NOMO-1 (cell line): ENCODE data around the gene ZBTB20.

Experiments used
- DNase-seq, 2 experiments: peaks; one replicate each; lab custom pipeline; 2025; ENCODE audit not compliant: unreplicated experiment in 2 of 2; lab: John Stamatoyannopoulos, UW

The ZBTB20 gene

DNA sequence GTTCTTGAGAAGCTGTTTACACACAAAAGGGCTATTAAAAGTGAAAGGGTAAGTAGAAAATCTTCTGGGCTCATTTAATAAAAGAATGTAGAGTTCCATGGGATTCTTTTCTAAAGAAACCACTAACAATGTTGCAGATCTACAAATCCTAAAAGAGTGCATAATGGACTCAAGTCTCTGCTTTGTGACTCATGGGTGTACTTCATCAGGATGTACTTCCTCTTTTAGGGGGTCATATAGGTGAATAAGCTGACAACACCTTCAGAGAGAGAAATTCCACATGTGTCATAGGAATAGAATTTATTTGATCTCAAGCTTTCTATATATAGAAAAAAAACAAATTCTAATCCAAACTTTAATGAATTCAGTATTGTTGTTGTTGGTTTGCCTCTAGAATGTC is 497.8 kb downstream of the ZBTB20 start:
- DNase-seq: no peak

DNA sequence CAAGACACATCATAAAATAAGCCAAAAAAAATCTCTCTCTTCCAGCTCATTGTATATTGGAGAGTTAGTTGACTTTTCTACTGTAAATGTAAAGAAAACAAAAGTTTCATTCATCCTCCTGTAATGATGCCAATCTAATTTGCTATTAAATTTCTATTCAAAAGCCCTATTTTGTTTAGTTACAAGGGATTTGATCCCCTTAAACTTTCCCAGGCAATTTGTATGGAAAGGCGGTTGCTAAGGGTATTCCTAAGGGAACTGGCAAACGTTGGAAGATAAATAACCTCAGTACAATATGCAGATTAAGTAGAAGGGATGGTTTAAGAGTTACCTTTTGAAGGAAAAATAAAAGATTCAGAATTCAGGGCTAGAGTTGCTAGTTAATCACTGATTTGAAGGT is 500.6 kb downstream of the ZBTB20 start:
- DNase-seq: no peak

DNA sequence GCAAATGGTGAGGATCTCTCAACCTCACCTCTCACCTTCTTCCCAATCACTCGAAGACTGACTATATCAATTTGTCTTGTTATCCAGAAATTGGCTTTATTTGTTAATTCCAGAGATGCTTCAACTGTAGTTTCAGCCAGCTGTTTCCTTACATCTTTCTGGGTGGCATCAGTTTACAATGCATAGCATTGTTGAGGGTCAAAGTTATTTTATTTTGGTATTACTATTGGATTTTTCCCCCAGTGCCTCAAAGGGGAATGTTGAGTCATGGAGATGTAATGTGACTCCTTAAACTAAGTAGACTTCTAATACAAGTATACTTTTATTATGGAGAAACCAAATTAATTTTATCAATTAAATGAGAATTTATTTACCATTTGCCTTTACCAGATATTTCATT is 501.7 kb downstream of the ZBTB20 start:
- no peak for DNase-seq

DNA sequence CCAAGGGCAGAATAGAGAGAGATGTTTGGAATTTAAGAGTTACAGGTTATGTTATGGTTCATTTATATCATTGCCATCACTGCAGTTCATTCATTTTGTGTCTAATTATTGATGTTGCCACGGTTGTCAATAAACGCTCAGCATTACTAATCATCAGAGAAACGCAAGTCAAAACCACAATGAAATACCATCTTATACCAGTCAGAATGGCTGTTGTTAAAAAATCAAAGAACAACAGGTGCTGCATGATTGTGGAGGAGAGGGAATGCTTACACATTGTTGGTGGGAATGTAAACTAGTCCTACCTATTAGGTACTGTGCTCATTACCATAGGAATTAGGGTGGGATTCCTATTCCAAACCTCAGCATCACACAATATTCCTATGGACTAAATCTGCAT is 502.7 kb downstream of the ZBTB20 start:
- no peak for DNase-seq

DNA sequence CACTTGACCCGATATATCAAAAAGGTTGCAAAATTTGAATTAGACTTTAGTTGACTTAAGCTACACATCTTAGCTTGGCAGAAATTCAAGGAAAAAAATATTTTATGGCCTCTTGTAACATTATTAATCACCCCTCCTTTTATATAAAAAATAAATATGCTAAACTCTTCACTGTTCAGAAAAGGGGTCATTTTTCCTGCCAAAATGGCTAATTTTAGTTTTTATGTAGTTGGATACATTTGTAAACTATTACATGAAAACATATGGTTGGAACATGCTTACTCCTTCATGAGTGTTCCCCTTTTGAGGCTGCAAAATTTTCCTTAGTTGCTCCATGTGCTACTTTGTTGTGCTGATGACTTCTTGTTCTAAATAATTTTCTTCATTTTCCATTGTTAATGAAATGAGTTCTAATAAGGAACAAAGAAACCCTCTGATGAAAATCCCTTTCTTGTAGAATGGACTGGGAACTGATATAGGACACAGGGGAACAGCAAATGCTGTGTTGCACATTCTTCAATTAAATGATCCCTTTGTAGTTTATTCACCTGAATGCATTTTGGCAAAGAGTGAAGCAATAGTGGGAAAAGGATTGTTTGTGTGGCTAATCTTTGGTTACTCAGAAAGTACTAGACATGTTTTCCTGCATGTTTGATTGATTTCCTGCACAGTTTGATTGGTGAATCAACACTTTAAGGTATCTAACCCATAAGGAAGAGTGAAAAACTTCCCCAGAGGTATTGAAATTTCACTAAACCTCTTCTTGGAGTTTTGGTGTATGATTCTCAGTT is 503.9 kb downstream of the ZBTB20 start:
- no peak for DNase-seq

DNA sequence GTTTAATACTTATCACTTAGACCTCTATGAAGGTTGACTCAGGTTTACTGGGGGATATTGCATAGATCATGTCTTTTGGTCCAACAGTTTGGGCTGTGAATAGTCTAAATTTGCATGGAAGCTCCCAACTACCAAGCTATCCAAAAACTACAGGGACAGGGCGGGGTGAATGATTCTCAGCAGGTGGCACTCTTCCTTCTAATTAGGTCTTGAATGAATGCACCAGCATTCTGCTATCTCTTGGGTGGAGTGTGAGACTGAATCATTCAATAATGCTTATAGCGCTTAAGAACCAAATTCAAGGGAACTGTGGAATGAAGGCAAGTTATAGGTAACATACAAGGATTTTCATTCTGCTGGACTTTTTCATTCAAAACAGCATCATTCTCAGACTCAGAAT is 507.0 kb downstream of the ZBTB20 start:
- DNase-seq: no peak

DNA sequence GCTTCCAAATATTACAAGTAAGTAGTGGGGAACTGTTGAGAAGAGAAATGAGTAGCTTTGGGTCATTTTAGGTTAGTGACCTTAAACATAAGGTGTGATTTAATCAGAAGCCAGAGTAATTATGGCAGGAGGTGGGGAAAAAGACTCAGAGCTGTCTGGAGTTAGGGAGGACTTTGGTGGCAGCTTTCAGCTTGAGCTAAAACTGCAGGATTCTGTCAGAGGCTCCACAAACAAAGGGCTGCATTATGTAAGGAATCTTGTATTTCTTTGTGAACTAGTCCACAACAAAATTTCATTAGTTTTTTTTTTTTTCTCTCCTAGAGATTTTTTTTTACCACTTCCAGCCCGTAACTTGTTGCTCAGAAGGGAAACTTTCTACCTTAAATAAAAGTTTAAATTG is 507.9 kb downstream of the ZBTB20 start:
- DNase-seq: no peak

DNA sequence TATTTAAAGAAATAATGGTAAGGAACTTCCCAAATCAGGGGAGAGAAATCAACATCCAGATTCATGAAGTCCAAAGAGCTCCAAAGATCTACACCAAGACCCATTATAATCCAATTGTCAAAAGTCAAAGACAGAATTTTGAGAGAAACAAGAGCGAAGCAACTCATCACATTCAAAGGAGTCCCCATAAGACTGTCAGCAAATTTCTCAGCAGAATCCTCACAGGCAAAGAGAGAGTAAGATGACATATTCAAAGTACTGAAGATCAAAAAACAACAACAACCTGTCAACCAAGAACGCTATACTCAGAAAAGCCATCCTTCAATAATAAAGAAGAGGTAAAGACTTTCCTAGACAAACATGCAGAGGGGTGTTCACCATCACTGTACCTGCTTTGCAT is 511.2 kb downstream of the ZBTB20 start:
- DNase-seq: no peak

DNA sequence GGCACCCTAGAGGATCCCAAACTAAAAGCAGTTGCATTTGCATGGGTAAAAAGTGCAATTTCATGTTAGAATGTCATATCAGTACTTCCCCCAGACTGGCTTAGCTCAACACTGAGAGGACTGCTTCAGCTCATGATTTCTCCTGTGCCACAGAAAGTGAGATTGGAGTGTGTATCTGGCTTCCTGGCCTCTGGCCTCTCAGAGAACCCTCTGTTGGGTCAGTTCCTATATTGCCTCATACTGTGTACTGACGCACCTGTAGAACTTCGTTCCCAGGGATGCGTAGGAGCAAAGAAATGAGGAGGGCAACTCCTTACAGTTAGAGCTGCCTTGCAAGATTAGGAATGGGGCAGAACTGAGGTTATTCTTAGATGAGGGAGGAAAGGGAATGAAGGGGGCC is 512.5 kb downstream of the ZBTB20 start:
- no peak for DNase-seq

DNA sequence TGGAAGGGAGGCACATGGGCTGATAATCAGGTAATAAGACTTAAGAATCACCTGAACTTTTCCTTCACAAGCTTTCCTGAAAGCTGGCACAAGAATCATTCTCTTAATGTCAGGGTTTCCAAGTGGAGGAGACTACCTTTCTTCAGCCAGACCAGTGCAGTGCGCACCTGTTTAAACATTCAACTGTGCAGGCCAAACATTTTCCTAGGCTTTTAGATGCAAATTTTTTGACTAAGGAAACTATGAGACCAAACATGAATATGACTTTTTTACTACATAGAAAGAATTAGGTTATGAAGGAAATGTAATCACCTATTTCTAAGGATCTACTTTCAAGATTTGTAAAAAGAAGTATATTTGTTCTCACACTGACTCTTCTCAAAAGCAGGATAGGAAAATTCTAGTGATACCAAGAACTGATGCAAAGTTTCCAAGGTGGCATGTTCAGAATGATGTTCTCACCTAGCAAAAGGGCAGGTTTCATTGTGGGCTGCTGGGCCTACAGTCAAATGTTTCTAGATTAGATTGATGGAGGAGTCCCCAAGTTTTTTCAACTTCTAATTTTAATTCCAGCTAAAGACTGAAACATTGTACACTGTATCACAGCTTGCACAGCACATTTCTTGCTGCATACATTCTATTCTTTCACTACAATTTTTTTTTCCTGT is 514.2 kb downstream of the ZBTB20 start:
- no peak for DNase-seq

DNA sequence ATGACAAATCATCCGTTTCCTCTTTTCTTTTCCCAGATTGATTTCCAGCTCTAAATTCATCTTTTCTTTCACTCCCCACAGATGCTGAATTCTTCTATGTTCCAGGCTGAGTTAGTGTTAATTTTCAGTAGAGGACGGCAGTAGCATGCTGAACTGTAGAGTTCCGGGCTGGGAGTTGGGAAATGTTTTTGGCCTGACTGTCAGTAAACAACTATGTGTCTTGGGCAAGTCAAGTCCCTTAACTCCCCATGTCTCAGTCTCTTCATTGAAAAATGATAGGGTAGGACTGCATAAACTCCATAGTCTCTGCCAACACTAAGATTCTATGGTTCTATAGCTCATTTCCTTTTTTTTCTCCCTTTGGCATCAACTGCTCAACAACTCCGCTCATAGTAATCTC is 519.3 kb downstream of the ZBTB20 start:
- DNase-seq: no peak

DNA sequence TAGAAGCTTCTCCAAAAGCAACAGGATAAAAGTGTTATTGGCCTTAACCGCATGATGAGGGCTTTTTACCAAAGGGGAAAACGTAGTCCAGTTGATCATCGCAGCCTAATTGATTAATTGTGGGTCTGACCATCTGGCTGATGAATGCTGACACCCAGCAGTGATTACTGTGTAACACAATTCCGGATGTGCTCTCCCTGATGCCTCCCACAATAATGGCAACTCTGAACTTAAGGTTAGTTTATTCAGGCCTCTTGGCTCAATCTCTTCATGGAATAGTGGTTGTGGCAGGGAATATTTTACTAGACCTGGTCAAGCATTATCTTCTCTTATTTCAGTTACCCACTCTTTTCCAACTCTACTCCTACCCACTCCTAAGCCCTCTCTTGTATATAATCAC is 520.3 kb downstream of the ZBTB20 start:
- no peak for DNase-seq

DNA sequence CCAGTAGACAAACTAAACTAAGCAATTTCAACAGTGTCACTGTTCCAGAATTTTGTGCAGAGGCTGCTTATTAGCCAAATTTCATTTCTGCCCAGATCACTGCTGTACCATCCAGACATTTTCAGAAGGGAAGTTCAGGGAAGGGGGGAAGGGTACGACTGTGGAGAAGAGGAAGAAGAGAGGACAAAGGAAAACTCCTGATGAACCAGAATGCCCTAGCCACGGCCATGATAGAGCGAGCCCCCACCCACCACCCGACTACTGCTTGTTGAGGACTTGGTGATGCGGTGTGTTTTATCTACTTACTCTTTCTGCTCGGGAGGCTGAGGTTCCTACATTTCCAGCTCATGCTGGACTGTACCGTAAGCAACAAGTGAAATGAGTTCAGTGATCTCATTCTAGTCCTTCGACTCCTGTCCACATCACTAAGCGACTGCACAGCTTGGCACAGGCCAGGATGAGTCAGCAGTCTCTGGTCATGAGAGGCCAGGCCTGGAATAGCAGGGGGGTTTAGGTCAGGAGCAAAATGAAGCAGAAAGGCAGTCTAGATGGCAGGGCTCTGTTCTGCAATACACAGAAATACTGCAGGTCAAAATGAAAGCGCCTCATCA is 522.4 kb downstream of the ZBTB20 start:
- no peak for DNase-seq

DNA sequence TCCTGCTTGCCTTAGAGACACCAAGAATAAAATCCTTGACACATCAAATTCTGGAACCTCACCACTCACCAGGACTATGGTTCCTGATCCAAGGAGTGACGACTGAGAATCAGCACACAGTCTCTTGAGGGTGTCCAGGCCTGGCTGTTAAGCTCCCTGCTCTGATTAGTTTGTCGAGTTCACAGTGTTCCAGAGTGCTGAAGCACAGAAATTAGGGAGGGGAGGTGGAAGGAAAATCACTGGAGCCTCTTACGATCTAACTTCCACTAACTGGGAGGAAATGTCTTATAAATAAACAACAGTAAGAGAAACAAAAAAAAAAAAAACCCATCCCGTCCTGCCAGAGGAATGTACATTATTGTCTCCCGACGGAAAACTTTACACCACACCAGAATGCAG is 523.0 kb downstream of the ZBTB20 start:
- DNase-seq: no peak

DNA sequence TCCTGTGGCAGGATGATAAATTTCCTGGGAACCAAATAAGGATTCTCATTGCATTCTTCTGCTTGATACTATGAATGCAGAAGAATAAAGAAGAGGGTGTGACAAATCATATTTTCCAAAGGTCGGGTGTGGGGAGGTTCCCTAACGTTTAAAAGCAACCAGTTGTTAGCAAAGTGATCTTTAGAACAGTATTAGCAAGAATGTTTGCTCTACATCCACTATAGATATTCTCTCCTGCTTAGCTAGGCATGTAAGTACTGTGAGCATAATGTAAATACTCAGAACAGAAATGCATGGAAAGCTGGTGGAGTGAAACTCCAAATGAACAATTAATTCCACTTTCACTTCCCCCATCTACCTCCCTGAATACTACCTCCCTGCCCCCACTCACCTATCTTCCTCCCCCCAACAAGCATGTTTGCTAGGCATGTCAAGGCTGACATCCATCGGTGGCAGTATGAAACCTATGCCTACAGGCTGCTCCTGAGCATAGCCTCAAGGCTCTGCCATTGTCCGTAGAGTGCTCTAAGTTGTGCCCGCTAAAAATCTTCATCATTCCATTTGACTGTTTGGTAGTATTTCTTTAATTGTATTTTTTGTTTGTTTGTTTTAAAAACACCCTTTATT is 523.6 kb downstream of the ZBTB20 start:
- no peak for DNase-seq

DNA sequence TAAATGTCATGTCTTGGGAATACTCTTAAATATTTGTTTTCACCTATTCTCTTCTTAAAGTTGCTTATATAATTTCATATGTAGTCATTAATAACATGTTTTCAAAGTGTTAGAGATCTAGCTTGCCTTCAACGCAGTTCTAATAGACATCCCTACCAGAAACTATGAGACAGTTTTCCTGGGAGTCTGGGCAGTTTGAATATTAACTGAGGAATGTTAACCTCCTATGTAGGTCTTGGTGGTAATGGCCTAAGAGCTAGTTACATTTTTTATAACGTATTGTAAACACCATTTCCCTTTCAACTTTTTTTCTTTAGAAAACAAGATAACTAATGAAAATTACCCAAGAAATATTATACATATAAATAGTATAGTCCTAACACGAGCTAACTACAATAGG is 525.1 kb downstream of the ZBTB20 start:
- no peak for DNase-seq

DNA sequence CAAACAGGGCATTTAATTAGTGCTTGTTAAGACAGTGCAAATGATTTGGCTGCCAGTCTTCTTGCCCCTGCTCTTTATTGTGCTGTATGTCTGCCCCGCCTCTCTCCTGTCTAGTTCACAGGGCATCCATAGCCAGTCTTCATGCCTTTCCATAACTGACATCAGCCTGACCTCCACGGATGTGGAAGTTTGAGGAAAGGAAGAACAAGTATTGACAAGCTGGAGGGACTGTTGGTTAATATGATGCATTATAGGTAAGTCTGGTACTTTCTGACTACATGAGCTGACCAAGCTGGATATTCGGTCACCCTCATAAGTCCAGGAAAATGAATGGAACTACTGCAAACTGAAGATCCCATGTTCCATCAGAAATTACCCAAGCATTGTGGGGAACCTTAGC is 527.3 kb downstream of the ZBTB20 start:
- DNase-seq: no peak

DNA sequence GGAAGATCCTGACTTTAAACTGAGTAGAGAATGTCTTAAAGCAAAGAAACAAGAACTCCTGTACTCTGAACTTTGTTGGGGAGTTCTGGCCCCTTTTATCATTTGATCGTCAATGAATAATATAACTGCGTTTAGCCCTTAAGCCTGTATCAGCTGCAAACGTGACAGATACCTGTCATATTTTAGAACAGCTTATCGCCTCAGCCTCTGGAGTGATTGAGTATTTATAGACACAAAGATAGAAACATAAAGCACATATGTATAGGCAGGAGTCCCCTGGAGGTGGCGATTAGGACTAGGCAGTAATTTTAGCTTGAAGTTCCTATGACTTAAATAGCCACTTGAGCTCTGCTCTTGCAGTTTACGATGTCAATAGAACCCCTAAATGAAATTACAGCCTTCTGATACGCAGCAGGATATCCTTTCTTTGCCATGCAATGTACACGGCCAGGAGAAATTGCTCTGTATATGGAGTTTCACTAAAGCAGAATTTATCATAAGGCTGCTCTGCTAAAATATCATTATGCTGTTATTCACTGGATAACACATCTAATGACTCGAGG is 531.5 kb downstream of the ZBTB20 start:
- DNase-seq: no peak

DNA sequence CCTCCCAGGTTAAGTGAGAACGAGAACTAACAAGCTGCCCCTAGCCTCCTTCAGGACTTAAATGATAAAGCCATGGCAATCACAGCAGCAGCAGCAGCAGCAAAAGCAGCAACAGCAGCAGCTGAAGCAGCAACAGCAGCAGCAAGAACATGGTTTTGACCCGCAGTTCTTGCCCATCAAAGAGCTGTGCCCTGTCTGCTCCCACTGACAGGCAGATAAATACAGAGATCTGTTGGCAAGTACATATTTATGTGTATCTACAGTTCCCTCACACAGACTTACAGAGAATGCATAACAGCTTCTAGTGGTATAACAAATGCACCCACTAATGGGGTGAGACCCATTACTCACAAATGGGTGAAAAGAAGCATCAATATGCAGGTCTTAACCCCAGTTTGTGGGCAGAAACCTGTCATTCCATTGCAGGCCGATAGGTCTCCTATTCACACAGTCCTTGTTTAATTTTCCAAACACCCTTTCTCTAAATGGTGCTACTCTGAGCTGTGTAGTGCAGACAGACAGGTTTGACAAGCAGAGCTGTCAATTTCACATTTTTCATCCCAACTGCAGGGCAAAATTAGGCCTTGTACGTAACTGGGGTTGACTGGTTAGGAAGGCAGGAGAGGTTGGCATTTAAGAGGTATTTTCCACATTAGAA is 537.0 kb downstream of the ZBTB20 start:
- DNase-seq: no peak

DNA sequence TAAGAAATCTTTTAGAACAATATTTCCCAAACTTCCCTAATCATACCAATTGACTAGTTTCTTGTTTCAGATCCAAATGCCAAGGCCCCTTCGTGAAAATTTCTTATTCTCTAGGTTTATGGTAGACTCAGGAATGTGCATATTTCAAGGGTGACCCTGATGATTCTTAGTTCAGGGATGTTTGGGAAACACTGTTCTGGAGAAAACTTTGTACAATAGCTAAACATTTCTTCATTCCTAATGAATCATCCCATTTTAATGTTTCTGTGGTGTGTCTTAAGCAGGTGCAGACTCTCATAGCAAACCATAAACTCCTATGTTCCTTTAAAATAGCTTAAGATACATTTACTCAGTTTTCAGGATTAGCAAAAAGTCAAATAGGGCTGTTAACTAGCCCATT is 538.8 kb downstream of the ZBTB20 start:
- DNase-seq: no peak

DNA sequence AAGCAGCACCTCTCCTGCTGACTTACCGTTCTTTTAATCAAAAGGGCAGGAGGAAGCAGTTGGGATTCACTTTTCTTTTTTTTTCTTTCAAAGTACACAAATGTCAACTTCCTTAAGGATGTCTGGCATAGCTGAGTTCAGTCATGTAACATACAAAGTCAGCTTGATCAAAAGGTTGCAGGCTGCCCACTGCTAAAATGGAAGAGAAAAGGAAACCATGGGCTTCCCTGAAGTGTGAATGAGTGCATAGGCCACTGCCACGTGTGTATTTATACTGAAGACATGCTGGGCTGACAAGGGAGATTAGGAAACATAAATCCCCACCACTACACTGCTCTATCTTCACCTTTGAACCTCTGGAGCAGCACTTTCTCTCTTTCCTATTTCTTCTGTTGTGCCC is 540.8 kb downstream of the ZBTB20 start:
- no peak for DNase-seq
